GM12892 (cell line): Measurements from ENCODE around the gene SYT5.
"Not testable (repeated sequence)": the region's sequence is repeated elsewhere in the genome, so short reads cannot be mapped to it uniquely, and the experiment has no call there.

ENCODE experiments used
- DNase-seq: peaks from one replicate; pipeline ENCODE4 v3.0.0; 2011; ENCODE audit not compliant: insufficient read length
- FAIRE-seq: peaks from 2 replicates; lab custom pipeline; 2011; peaks lifted over from hg19 to GRCh38; lab: Jason Lieb, UNC
- POLR2A ChIP-seq: IDR thresholded peaks from 2 replicates; pipeline ENCODE4 v1.6.1; 2011; ENCODE audit warnings: low read depth, low read length, control low read depth
- POLR2AphosphoS5 ChIP-seq: IDR thresholded peaks from 2 replicates; pipeline ENCODE4 v1.6.1; 2011; ENCODE audit warnings: low read depth, low read length, control low read depth
- TAF1 ChIP-seq: IDR thresholded peaks from 2 replicates; pipeline ENCODE4 v1.6.1; 2011; ENCODE audit warnings: low read depth, mild to moderate bottlenecking, control low read depth, low read length, borderline replicate concordance

SYT5 gene

DNA sequence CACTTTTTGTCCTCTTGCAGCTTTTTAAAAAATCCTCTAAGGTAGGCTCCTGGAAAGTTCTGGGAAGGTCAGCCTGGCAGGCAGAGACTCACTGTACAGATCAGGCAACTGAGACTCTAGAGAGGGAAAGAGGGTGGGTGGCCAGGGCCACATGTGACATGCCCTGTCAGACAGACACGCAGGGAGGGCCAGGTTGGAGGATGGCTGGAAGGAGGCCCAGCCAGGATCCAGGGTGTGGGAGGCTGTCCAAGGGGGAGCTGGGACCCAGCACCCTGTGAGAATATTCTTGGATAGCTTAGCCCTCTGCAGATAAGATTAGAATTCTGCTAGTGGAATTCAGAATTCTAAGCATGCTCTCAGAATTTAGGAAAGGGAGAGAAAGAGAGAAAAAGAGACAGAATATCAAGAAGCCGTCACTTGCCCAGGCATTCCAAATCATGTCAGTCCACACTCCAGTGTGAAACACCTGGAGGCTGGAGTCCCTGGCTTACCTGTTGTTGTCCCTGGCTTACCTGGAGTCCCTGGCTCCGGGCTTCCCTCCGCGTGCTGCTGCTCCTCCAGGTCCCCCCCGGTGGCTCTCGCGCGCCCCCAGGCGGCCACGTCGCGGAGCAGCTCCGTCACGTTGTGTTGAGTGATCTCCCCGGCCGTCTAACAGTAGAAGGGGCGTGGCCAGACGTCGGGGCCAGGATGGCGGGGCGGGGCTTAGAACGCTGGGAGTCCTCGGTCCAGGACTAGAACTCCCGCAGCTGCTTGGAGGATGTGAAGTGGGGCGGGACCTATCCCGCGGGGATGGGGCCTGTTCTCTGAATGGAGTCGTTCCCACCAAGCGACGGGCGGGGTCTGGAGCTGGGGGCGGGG lies 19.7 kb downstream of the SYT5 start:
- TF ChIP-seq TAF1: no peak
- TF ChIP-seq POLR2AphosphoS5: no peak
- no peak for TF ChIP-seq POLR2A

GRCh38 chr19:55158848-55159749 lies 21.0 kb downstream of the SYT5 start:
- FAIRE-seq (no peak), DNase-seq (no peak)
- TF ChIP-seq POLR2A (no peak), TAF1 (no peak), POLR2AphosphoS5 (no peak)

More for the DNA sequence above, 19.7 kb downstream of the SYT5 start:
- DNase-seq: peak; percentile 97
- FAIRE-seq: peak; percentile 70

GRCh38 chr19:55158423-55158822 lies 21.7 kb downstream of the SYT5 start:
- no peak for DNase-seq
- TF ChIP-seq POLR2A (no peak), POLR2AphosphoS5 (no peak), TAF1 (no peak)
- no peak for FAIRE-seq

GRCh38 chr19:55157064-55157908 lies 22.8 kb downstream of the SYT5 start, which contains the start of gene TNNI3:
TSS of gene TNNI3 (minus strand) at chr19:55157732. CDS start at chr19:55157589, 143 bp downstream.
- TF ChIP-seq TAF1 (no peak), POLR2A (no peak), POLR2AphosphoS5 (no peak)
- FAIRE-seq (no peak), DNase-seq (no peak)

GRCh38 chr19:55156202-55157063 lies 23.7 kb downstream of the SYT5 start:
- FAIRE-seq: no peak
- TF ChIP-seq POLR2A: no peak
- TF ChIP-seq TAF1: no peak
- TF ChIP-seq POLR2AphosphoS5: no peak
- DNase-seq: peak; percentile 70

DNA sequence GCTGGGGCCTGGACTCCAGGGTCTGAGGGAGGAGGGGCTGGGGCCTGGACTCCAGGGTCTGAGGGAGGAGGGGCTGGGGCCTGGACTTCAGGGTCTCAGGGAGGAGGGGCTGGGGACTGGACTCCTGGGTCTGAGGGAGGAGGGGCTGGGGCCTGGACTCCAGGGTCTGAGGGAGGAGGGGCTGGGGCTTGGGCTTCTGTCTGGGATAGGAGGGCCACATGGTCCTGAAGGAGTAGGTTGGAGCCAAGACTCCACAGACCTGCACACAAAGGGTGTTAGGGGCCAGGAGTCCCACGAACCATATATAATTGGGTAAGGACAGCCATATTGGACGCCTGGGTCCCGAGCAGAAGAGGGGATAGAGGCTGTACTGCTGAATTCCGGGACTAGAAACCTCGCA lies 24.3 kb downstream of the SYT5 start:
- not testable (repeated sequence) for DNase-seq, FAIRE-seq

GRCh38 chr19:55153652-55154264 lies 26.3 kb downstream of the SYT5 start:
- DNase-seq: no peak
- no peak for FAIRE-seq
- no peak for TF ChIP-seq POLR2A
- no peak for TF ChIP-seq POLR2AphosphoS5
- TF ChIP-seq TAF1: no peak

DNA sequence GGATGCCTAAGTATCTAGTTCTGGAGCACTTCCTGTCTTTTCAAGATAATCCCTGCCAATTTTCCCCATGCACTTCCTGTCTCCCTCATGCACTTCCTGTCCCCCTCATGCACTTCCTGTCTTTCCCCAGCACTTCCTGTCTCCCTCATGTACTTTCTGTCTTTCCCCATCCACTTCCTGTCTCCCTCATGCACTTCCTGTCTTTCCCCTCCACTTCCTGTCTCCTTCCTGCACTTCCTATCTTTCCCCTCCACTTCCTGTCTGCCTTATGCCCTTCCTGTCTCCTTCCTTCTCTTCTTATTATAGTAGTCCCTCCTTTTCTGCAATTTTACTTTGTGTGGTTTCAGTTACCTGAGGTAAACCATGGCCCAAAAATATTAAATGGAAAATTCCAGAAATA lies 28.1 kb downstream of the SYT5 start:
- no peak for TF ChIP-seq TAF1
- no peak for TF ChIP-seq POLR2AphosphoS5
- TF ChIP-seq POLR2A: no peak
- no peak for DNase-seq
- no peak for FAIRE-seq

DNA sequence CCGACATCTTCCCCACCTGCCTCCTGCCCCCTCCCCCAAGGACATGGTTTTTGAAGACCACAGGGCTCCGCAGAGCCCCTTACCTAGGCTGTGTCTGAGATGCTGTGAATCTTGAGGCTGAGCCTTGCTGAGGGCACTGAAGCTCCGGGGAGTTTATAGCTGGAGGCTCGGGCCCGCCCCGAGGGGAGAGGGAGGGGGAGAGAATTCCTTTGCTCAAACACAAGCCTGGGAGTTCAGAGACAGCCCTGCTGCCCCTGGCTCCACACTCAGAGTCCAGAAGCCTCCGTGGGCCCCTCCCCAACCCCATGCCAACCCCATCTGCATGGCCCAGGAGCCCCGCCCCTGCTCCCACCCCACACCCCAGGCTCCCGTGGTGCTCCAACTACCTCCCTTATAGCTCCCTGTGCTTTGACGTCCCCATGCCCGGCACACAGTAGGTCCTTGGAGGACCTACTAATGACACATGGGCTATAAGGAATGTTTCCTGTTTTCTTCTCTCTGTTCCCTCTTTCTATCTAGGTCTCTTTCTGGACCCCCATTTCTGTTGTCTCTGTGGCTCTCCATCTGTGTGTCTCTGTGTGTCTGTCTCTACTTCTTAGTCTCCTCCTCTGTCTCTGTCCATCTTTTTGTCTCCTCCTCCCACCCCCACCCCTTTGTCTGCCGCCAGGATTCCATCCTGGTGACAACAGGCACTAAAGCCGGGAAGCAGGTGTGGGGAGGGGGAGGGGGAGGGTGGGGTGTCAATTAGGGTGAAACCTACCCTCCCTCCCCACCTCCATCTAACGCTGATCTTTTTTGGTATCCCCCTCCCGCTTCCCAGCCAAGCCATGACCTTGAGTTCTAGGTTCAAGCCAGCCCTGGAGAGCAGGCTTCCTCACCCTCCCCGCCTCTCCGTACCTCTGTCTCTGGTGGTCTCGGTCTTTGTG lies 30.7 kb downstream of the SYT5 start, which contains the start of gene TNNT1:
TSS of gene TNNT1 (minus strand) at position 129 of the 926 bp plus-strand sequence. CDS start 2,049 bp downstream, outside the sequence.
- TF ChIP-seq TAF1: no peak
- TF ChIP-seq POLR2AphosphoS5: no peak
- no peak for TF ChIP-seq POLR2A
- DNase-seq: no peak
- no peak for FAIRE-seq
